ENCODE results near the gene MSH6. TPM values are rescaled to one million over a fixed set of nuclear protein-coding genes. Genes with fewer than 3 reads are reported as not detected.

The MSH6 gene
- total RNA-seq, 1 donor from 2014 or later, result 33.6 TPM

DNA sequence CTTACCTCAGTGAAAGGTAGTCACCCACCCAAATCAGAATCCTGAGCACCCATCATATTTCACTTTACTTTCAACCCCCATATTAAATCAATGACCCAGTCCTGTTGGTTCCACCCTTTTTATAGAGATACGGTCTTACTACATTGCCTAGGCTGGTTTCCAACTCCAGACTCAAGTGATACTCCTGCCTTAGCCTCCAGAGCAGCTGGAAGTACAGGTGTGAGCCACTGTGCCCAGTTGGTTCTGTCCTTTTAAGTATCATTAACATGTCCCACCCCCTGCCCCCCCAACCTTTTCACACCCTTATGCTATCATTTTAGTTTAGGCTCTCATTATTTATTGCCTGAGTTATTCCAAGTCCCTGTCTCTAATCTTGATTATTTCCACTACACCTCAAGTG, 28.7 kb downstream of the MSH6 start:
- TF ChIP-seq, protein P1, sequence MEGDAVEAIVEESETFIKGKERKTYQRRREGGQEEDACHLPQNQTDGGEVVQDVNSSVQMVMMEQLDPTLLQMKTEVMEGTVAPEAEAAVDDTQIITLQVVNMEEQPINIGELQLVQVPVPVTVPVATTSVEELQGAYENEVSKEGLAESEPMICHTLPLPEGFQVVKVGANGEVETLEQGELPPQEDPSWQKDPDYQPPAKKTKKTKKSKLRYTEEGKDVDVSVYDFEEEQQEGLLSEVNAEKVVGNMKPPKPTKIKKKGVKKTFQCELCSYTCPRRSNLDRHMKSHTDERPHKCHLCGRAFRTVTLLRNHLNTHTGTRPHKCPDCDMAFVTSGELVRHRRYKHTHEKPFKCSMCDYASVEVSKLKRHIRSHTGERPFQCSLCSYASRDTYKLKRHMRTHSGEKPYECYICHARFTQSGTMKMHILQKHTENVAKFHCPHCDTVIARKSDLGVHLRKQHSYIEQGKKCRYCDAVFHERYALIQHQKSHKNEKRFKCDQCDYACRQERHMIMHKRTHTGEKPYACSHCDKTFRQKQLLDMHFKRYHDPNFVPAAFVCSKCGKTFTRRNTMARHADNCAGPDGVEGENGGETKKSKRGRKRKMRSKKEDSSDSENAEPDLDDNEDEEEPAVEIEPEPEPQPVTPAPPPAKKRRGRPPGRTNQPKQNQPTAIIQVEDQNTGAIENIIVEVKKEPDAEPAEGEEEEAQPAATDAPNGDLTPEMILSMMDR (IDR thresholded peaks at IDR 0.05; ENCODE audit: insufficient read depth, low read length, poor library complexity, severe bottlenecking), result no peak
- H3K4me3 ChIP-seq (ENCODE audit: low read depth, low read length), result no peak overlapping the region

DNA sequence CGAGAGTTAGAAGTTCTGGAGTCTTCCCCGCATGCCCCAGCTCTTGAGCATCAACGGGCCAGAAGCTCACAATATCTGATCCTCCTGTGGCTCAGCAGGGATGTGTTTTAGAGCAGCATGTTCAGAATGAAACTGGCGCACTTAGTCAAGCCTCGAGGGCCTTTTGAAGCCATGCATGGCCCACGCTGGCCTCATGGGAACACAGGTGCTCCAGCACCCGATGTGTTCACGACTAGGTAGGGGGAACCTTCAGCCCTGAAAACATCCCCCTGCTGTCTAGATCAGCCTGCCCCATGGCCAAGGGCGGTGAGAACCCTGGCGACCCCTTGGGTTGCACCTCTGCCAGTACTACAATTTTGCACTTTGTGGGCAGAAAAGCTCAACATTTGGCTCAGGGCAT, 32.8 kb downstream of the MSH6 start:
- TF ChIP-seq, protein P1 (IDR thresholded peaks at IDR 0.05; ENCODE audit: insufficient read depth, low read length, poor library complexity, severe bottlenecking), result no peak
- no peak overlapping the region for H3K4me3 ChIP-seq (ENCODE audit: low read depth, low read length)
- H3K36me3 ChIP-seq (ENCODE audit: control insufficient read depth, insufficient read depth, low read length), result no peaks in the 10 kb centered on the region
- no peaks in the 10 kb centered on the region for H3K27me3 ChIP-seq (ENCODE audit: control insufficient read depth, insufficient read depth, low read length)
- no peak for DNase-seq (ENCODE audit: low read depth)

More for the DNA sequence above, 28.7 kb downstream of the MSH6 start:
- no peaks in the 10 kb centered on the region for H3K27me3 ChIP-seq (ENCODE audit: control insufficient read depth, insufficient read depth, low read length)
- no peak for DNase-seq (ENCODE audit: low read depth)
- H3K36me3 ChIP-seq (ENCODE audit: control insufficient read depth, insufficient read depth, low read length), result peaks cover 2% of the 10 kb centered on the region

DNA sequence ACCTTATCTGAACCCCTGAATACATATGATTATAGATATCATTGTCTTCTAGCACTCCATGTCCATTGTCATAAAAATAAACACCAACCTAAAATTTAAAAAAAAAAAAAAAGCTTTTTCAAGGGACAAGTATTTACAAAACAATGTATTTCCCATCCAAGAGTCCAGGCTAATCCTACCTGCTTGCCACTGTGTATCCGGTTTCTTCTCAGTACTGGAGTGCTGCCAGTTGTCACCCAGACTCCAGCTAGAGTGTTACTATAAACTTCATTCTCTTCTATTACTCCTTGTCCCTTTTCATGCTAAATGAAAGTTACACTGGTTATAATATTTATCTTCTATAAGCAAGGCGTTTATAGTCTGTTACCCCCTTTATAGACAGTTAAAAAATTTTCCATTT, 35.8 kb downstream of the MSH6 start:
- TF ChIP-seq, protein P1 (IDR thresholded peaks at IDR 0.05; ENCODE audit: insufficient read depth, low read length, poor library complexity, severe bottlenecking), result no peak
- no peaks in the 10 kb centered on the region for H3K27me3 ChIP-seq (ENCODE audit: control insufficient read depth, insufficient read depth, low read length)
- no peak overlapping the region for H3K4me3 ChIP-seq (ENCODE audit: low read depth, low read length)
- no peak for DNase-seq (ENCODE audit: low read depth)
- no peaks in the 10 kb centered on the region for H3K36me3 ChIP-seq (ENCODE audit: control insufficient read depth, insufficient read depth, low read length)

DNA sequence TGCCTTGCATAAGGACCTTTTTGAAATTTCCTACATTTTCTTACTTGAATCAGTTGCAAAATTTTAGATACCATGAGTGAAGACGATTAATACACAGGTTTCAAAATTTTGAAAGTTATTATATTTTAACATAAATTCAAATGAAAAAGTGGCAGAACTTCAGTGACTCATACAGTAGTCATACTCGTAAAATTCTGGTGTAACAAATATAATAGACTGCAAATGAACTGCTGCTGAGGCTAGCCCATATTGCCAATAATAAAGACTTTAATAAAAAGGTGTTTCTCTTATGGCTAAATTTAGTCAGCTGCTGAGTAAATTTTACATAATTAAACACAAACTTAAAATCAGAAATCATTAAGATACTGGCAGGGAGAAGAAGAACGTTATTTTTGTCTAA, 36.9 kb downstream of the MSH6 start:
- H3K36me3 ChIP-seq (ENCODE audit: control insufficient read depth, insufficient read depth, low read length), result no peaks in the 10 kb centered on the region

DNA sequence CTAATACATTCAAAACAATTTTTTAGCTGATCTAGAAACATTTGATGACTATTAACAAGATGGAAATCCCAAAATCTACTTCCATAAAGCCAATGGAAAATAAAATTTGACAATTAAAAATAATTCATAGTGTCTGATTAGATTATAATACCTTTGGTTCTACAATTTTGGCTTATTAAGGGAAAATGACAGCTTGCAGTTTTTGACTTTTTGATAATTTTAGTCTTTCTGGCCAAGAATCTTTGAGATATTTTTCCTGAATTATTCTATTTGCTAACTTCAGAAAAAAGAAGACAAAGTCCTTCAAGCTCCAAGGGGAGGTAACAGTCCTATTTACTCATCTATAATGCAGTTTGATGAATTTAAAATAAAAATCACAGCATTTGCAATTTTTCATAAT, 39.6 kb downstream of the MSH6 start:
- H3K36me3 ChIP-seq (ENCODE audit: control insufficient read depth, insufficient read depth, low read length), result no peaks in the 10 kb centered on the region
- no peak overlapping the region for H3K4me3 ChIP-seq (ENCODE audit: low read depth, low read length)
- TF ChIP-seq, protein P1 (IDR thresholded peaks at IDR 0.05; ENCODE audit: insufficient read depth, low read length, poor library complexity, severe bottlenecking), result no peak
- no peak for DNase-seq (ENCODE audit: low read depth)
- H3K27me3 ChIP-seq (ENCODE audit: control insufficient read depth, insufficient read depth, low read length), result no peaks in the 10 kb centered on the region

More for the DNA sequence above, 36.9 kb downstream of the MSH6 start:
- H3K4me3 ChIP-seq (ENCODE audit: low read depth, low read length), result no peak overlapping the region
- TF ChIP-seq, protein P1 (IDR thresholded peaks at IDR 0.05; ENCODE audit: insufficient read depth, low read length, poor library complexity, severe bottlenecking), result no peak
- no peaks in the 10 kb centered on the region for H3K27me3 ChIP-seq (ENCODE audit: control insufficient read depth, insufficient read depth, low read length)
- no peak for DNase-seq (ENCODE audit: low read depth)

DNA sequence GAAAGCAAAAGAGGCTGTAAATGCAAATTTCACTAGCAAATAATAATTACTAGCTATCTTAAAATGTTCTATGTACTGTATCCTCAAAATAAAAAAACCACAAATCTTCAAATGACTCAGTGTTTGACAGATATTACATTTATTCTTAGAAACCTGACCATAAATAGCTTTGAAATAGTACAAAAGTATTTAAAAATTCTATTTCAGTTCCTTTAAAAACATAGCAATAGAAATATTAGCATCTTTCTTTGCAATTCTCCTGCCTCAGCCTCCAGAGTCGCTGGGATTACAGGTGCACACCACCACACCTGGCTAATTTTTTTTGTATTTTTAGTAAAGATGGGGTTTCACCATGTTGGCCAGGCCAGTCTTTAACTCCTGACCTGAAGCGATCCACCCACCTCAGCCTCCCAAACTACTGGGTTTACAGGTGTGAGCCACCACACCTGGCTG, 50.6 kb downstream of the MSH6 start:
- peaks cover 1% of the 10 kb centered on the region for H3K36me3 ChIP-seq (ENCODE audit: control insufficient read depth, insufficient read depth, low read length)
- DNase-seq (ENCODE audit: low read depth), result no peak
- TF ChIP-seq, protein P1 (IDR thresholded peaks at IDR 0.05; ENCODE audit: insufficient read depth, low read length, poor library complexity, severe bottlenecking), result no peak
- H3K4me3 ChIP-seq (ENCODE audit: low read depth, low read length), result no peak overlapping the region
- no peaks in the 10 kb centered on the region for H3K27me3 ChIP-seq (ENCODE audit: control insufficient read depth, insufficient read depth, low read length)

Measured in kidney epithelial cell (primary cell).